Liver (tissue), 9 donors: ENCODE data around the gene STK39. TPM values are rescaled to one million over a fixed set of nuclear protein-coding genes. Genes with fewer than 3 reads are reported as not detected.

ENCODE experiments used
- DNase-seq: peaks from one replicate; pipeline ENCODE4 v3.0.0-alpha.2; 2017; ENCODE audit warnings: low spot score
- H3K27ac ChIP-seq, 2 donors: one replicate each; pipeline ENCODE4 v1.7.0; 2013; ENCODE audit warnings: inconsistent platforms in 2 of 2, low read length in 2 of 2, control low read depth in 1 of 2, low read depth in 1 of 2, mild to moderate bottlenecking in 1 of 2
- H3K27me3 ChIP-seq, 4 donors: one replicate each; pipeline versions ENCODE4 v1.6.1 to v1.7.0; 2013; ENCODE audit warnings: low read length in 3 of 4, inconsistent platforms in 1 of 4, mild to moderate bottlenecking in 1 of 4, moderate library complexity in 1 of 4; ENCODE audit not compliant: control insufficient read depth in 4 of 4, insufficient read depth in 4 of 4
- H3K36me3 ChIP-seq, 4 donors: one replicate each; pipeline versions ENCODE4 v1.6.1 to v1.7.0; 2013; ENCODE audit warnings: low read length in 3 of 4, mild to moderate bottlenecking in 3 of 4, low read depth in 1 of 4, moderate library complexity in 1 of 4; ENCODE audit not compliant: control insufficient read depth in 4 of 4, insufficient read depth in 3 of 4
- H3K4me1 ChIP-seq, 4 donors: one replicate each; pipeline versions ENCODE4 v1.6.1 to v1.7.0; 2013; ENCODE audit warnings: low read length in 3 of 4, mild to moderate bottlenecking in 3 of 4, moderate library complexity in 1 of 4; ENCODE audit not compliant: control insufficient read depth in 4 of 4, insufficient read depth in 4 of 4
- H3K4me3 ChIP-seq, 3 donors: one replicate each; pipeline versions ENCODE4 v1.6.1 to v1.7.0; 2013; ENCODE audit warnings: low read length in 3 of 3, control low read depth in 1 of 3, low read depth in 1 of 3, mild to moderate bottlenecking in 1 of 3
- H3K9ac ChIP-seq, 2 donors: one replicate each; pipeline ENCODE4 v1.7.0; 2013; ENCODE audit warnings: low read length in 2 of 2, mild to moderate bottlenecking in 2 of 2, moderate library complexity in 2 of 2, control low read depth in 1 of 2, low read depth in 1 of 2
- H3K9me3 ChIP-seq, 4 donors: one replicate each; pipeline versions ENCODE4 v1.6.1 to v1.7.0; 2013; ENCODE audit warnings: low read length in 3 of 4; ENCODE audit not compliant: control insufficient read depth in 4 of 4
- ATF3 ChIP-seq: IDR thresholded peaks from 2 replicates; pipeline ENCODE4 v1.6.1; 2016; ENCODE audit warnings: antibody characterized with exemption
- CTCF ChIP-seq: fragments of 150-350 bp; IDR thresholded peaks from 2 replicates; pipeline ENCODE4 v1.5.1; 2017; ENCODE audit warnings: improper control_type of control experiment, low read depth, low read length; ENCODE audit not compliant: missing input control
- EGR1 ChIP-seq, 2 donors: IDR thresholded peaks; 2 replicates each; pipeline ENCODE4 v1.6.1; 2016 to 2018; ENCODE audit warnings: antibody characterized with exemption in 2 of 2, low read depth in 2 of 2
- FOXA2 ChIP-seq: IDR thresholded peaks from 2 replicates; pipeline ENCODE4 v1.6.1; 2016; ENCODE audit warnings: antibody characterized with exemption
- GABPA ChIP-seq, 2 donors: IDR thresholded peaks in 1 of 2; conservative IDR thresholded peaks in 1 of 2; 2 replicates each; pipeline ENCODE4 v1.6.1; 2016; ENCODE audit warnings: antibody characterized with exemption in 2 of 2, mild to moderate bottlenecking in 1 of 2, moderate library complexity in 1 of 2
- HNF4A ChIP-seq, 2 donors: conservative IDR thresholded peaks; 2 replicates each; pipeline ENCODE4 v1.6.1; 2016; ENCODE audit warnings: antibody characterized with exemption in 2 of 2, mild to moderate bottlenecking in 2 of 2
- JUND ChIP-seq, 2 donors: IDR thresholded peaks; 2 replicates each; pipeline ENCODE4 v1.6.1; 2016; ENCODE audit warnings: antibody characterized with exemption in 2 of 2
- NR2F2 ChIP-seq: IDR thresholded peaks from 2 replicates; pipeline ENCODE4 v1.6.1; 2016; ENCODE audit warnings: antibody characterized with exemption
- REST ChIP-seq: IDR thresholded peaks from 2 replicates; pipeline ENCODE4 v1.6.1; 2016; ENCODE audit warnings: antibody characterized with exemption, mild to moderate bottlenecking
- RXRA ChIP-seq, 2 donors: IDR thresholded peaks; 2 replicates each; pipeline ENCODE4 v1.6.1; 2017 to 2018; ENCODE audit warnings: antibody characterized with exemption in 2 of 2, mild to moderate bottlenecking in 1 of 2
- SP1 ChIP-seq: IDR thresholded peaks from 2 replicates; pipeline ENCODE4 v1.6.1; 2018; ENCODE audit warnings: antibody characterized with exemption, mild to moderate bottlenecking
- TAF1 ChIP-seq: conservative IDR thresholded peaks from 2 replicates; pipeline ENCODE4 v1.6.1; 2016; ENCODE audit warnings: antibody characterized with exemption, mild to moderate bottlenecking
- ZBTB33 ChIP-seq: IDR thresholded peaks from 2 replicates; pipeline ENCODE4 v1.6.1; 2016; ENCODE audit warnings: antibody characterized with exemption
- WGBS: extraction: QIAGEN DNeasy Blood & Tissue Kit; methylation state at CpG from one replicate; pipeline ENCODE4 v1.1.7; 2013; 5-methylcytosine and 5-hydroxymethylcytosine counted together
- polyA plus RNA-seq, 2 donors: library from polyadenylated mRNA; stranded (reverse) in 1 of 2; unstranded in 1 of 2; fragments of 200-250 nt in 1 of 2; fragments of >200 nt in 1 of 2; fragmentation: Nextera tagmentation in 1 of 2; extraction: Ambion mirVana in 1 of 2; gene quantifications; one replicate each; pipeline versions ENCODE4 v1.2.1 to v1.2.3, GENCODE V29; 2013 to 2015
- total RNA-seq, 2 donors: library from RNA; depleted of rRNA; stranded (reverse); fragments of >200 nt; gene quantifications; one replicate each; pipeline ENCODE4 v1.2.3, GENCODE V29; 2014
- donor health status: healthy.
- donor health status: healthy.
- donor health status: healthy.
- donor health status: healthy.
- donor health status: healthy.

STK39 gene
- total and polyA plus RNA-seq, 4 donors = 0.29 to 1.8 (median 0.73) TPM

- H3K4me3 ChIP-seq = no peak overlapping the region
- H3K36me3 ChIP-seq = no peaks in the 10 kb centered on the region
- no peaks in the 10 kb centered on the region for H3K9me3 ChIP-seq
- no peak overlapping the region for H3K9ac ChIP-seq
- DNase-seq = no peak
- H3K4me1 ChIP-seq = peaks cover 0 to 5% (median 0%) of the 10 kb centered on the region in 4 donors
- WGBS = 16% methylated on average over 3 of the region's 3 CpGs
- no peak overlapping the region for H3K27ac ChIP-seq
- H3K27me3 ChIP-seq = no peaks in the 10 kb centered on the region
- TF ChIP-seq REST = no peak
- TF ChIP-seq TAF1 = no peak
- TF ChIP-seq JUND (IDR thresholded peaks at IDR 0.05) = no peak
- no peak for TF ChIP-seq ZBTB33
- no peak for TF ChIP-seq FOXA2
- TF ChIP-seq RXRA (IDR thresholded peaks at IDR 0.05) = no peak
- no peak for TF ChIP-seq EGR1 (IDR thresholded peaks at IDR 0.05; ENCODE audit: low read depth in 2 of 2)
These were observed 36.4 kb downstream of the STK39 start for GRCh38 chr2:168210895-168211570.

- no peak overlapping the region for H3K4me3 ChIP-seq
- no peak overlapping the region for H3K27ac ChIP-seq
These were observed 37.0 kb downstream of the STK39 start for GRCh38 chr2:168210216-168210894.

GRCh38 chr2:168208652-168209051 is 38.7 kb downstream of the STK39 start:
- Histone ChIP-seq H3K4me1 (peaks cover 0 to 5% (median 0%) of the 10 kb centered on the region in 4 donors), H3K9me3 (no peaks in the 10 kb centered on the region), H3K9ac (no peak overlapping the region), H3K4me3 (no peak overlapping the region), H3K27ac (no peak overlapping the region), H3K36me3 (no peaks in the 10 kb centered on the region), H3K27me3 (no peaks in the 10 kb centered on the region)
- DNase-seq = no peak
- 89% methylated on average over 2 of the region's 2 CpGs for WGBS
- TF ChIP-seq NR2F2 = no peak
- TF ChIP-seq SP1 = no peak
- TF ChIP-seq CTCF = no peak
- TF ChIP-seq TAF1 = no peak
- no peak for TF ChIP-seq ATF3
- TF ChIP-seq REST = no peak
- TF ChIP-seq HNF4A (conservative IDR thresholded peaks at IDR 0.05) = no peak
- no peak for TF ChIP-seq JUND (IDR thresholded peaks at IDR 0.05)

More at GRCh38 chr2:168210216-168210894, 37.0 kb downstream of the STK39 start:
- TF ChIP-seq GABPA (IDR thresholded peaks at IDR 0.05 in 1 of 2, conservative IDR thresholded peaks at IDR 0.05 in 1 of 2) (no peak), SP1 (no peak), HNF4A (conservative IDR thresholded peaks at IDR 0.05) (no peak), TAF1 (no peak), ATF3 (no peak)
- Histone ChIP-seq H3K9me3 (no peaks in the 10 kb centered on the region), H3K27me3 (no peaks in the 10 kb centered on the region), H3K9ac (no peak overlapping the region), H3K36me3 (no peaks in the 10 kb centered on the region), H3K4me1 (peaks cover 0 to 5% (median 0%) of the 10 kb centered on the region in 4 donors)
- no peak for DNase-seq
- 79% methylated on average over 9 of the region's 9 CpGs for WGBS
